Loucy (cell line): ENCODE measurements around the gene DIS3L.

ENCODE experiments used
- EZH2phosphoT487 ChIP-seq: fragments of 200-600 bp; IDR thresholded peaks from 2 replicates; pipeline ENCODE4 v1.6.1; 2018; ENCODE audit warnings: antibody characterized with exemption, mild to moderate bottlenecking, moderate library complexity, borderline replicate concordance
- TF ChIP-seq, protein P1 (sequence below): fragments of 200-600 bp; sonication (generic); conservative IDR thresholded peaks from 2 replicates; pipeline ENCODE4 v1.5.1; 2014; ENCODE audit warnings: mild to moderate bottlenecking, antibody characterized with exemption, low read length

DNA sequence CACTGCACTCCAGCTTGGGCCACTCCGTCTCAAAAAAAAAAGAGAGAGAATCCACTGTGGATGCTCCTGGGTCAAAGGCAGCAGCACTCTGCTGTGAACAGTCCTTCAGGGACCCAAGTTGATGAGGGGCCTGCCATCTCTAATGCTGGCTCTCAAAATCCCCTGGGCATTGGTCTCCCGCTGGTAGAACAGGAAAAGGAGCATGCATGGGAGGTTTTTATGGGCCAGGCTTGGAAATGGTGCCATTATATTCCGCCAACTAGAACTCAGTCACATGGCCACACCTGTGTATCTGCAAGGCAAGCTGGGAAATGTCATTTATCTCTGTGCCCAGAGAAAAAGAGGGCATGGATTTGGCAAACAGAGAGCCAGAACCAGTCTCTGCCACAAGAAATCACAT is 3.4 kb upstream of the DIS3L start:
- TF ChIP-seq, protein P1, sequence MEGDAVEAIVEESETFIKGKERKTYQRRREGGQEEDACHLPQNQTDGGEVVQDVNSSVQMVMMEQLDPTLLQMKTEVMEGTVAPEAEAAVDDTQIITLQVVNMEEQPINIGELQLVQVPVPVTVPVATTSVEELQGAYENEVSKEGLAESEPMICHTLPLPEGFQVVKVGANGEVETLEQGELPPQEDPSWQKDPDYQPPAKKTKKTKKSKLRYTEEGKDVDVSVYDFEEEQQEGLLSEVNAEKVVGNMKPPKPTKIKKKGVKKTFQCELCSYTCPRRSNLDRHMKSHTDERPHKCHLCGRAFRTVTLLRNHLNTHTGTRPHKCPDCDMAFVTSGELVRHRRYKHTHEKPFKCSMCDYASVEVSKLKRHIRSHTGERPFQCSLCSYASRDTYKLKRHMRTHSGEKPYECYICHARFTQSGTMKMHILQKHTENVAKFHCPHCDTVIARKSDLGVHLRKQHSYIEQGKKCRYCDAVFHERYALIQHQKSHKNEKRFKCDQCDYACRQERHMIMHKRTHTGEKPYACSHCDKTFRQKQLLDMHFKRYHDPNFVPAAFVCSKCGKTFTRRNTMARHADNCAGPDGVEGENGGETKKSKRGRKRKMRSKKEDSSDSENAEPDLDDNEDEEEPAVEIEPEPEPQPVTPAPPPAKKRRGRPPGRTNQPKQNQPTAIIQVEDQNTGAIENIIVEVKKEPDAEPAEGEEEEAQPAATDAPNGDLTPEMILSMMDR = no peak
- no peak for TF ChIP-seq EZH2phosphoT487
